ENCODE measurements around the gene KIFC1.
"Not testable (repeated sequence)": the region's sequence is repeated elsewhere in the genome, so short reads cannot be mapped to it uniquely, and the experiment has no call there.

KIFC1 gene

DNA sequence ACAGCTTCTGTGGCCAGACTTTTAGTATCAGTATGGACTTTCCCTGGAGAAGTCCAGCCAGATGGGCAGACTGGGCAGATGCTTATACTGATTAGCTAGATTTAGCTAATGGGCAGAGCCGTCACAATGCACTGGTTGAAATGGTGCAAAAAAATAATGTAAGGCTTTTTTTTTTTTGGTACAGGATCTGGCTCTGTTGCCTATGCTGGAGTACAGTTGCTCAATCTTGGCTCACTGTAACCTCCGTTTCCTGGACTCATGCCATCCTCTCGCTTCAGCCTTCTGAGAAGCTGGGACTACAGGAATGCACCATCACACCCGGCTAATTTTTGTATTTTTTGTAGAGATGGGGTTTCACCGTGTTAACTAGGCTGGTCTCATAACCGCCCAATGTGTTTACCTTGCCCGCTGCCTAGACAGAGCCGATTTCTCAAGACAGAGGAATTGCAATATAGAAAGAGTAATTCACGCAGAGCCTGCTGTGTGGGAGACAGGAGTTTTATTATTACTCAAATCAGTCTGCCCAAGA, 16.4 kb upstream of the KIFC1 start:
- DNase-seq: no peak

- DNase-seq: no peak
These were observed 14.5 kb upstream of the KIFC1 start for GRCh38 chr6:33377171-33377570.

DNA sequence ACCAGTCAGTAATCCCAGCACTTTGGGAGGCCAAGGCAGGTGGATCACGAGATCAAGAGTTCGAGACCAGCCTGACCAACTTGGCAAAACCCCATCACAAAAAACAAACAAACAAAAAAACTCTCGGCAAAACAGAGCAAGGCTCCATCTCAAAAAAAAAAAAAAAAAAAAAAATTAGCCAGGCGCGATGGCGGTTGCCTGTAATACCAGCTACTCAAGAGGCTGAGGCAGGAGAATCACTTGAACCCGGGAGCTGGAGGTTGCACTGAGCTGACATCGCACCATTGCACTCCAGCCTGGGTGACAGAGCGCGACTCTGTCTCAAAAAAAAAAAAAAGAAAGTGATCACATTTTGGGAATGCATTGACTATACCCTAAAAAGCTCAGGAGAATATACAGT, 12.4 kb upstream of the KIFC1 start:
- DNase-seq: not testable (repeated sequence)

DNA sequence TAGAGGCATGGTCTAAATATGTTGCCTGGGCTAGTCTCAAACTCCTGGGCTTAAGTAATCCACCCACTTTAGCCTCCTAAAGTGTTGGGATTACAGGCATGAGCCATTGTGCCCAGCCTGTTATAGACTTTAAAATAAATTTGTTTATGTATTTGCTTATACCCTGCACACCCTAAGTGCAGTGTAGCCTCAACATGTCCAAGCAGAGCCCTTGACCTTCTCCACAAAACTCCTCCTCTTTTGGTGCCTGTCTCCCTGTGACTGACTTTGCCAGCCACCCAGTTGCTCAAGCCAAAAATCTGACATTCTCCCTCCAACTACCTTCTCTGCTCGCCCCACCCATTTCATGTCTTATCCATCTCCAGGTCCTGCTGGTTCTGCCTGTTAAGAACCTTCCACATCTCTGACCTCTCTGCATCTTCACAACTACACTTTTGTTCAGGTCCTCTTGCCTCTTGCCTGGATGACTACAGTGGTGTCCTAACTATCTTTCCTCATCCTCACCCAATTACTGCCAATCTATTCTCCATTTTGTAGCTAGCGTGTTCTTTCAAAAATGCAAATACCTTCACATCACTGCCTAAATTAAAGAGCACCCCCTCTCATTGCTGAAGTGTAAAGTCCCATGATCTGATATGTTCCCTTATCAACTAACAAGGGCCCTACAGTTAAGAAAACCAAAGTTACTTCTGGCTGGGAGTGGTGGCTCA, 11.2 kb upstream of the KIFC1 start:
- no peak for DNase-seq

GRCh38 chr6:33383427-33384185, 8.0 kb upstream of the KIFC1 start:
- no peak for DNase-seq

- no peak for DNase-seq
These were observed 7.0 kb upstream of the KIFC1 start for GRCh38 chr6:33384581-33385020.

- DNase-seq: no peak
These were observed 1.4 kb upstream of the KIFC1 start for GRCh38 chr6:33390173-33390572.

DNA sequence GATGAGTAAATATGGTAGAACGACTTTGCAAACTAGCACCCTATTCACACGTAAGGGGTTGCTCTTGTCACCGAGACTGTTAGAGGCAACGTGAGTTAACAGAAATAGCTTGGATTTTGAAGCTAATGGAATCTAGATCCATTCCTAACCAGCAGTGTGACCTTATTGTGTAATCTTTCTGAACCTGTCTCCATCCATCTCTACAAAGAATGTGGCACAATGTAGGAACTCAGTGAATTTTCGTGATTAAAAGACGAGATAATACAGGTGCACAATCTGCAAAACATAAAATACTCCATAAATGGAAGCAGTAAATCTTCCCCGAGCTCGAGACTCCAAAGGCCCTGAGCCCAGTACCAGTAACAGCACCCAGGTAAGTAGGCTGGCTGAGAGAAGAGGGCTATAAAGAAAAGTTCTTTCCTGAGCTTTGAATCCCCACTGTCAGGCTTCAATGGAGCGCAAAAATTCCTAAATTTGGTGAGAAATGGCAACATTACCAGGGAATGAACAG, 801 bp upstream of the KIFC1 start:
- DNase-seq: no peak

GRCh38 chr6:33391922-33392594, 435 bp downstream of the KIFC1 start:
- DNase-seq: peak in 2 of 6 experiments; percentile 43 to 44

DNA sequence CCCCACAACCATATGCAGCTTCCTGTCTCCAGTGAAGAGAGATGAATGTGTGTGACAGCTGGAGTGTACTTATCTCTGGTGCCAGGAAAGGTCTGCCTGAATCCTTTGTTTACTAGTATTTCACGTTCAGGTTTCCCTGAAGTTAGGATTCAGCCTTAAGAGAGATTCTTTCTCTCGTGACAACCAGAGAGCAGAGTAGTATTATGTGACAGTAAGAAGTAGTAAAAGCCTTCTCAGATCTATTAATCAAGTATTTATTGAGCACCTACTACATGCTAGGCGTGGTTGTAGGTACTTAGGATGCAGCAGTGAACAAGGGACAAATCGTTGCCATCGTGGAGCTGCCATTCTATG, 949 bp downstream of the KIFC1 start:
- DNase-seq: no peak

GRCh38 chr6:33392979-33393378, 1.4 kb downstream of the KIFC1 start:
- DNase-seq: no peak

GRCh38 chr6:33397541-33397940, 5.9 kb downstream of the KIFC1 start:
- no peak for DNase-seq

DNA sequence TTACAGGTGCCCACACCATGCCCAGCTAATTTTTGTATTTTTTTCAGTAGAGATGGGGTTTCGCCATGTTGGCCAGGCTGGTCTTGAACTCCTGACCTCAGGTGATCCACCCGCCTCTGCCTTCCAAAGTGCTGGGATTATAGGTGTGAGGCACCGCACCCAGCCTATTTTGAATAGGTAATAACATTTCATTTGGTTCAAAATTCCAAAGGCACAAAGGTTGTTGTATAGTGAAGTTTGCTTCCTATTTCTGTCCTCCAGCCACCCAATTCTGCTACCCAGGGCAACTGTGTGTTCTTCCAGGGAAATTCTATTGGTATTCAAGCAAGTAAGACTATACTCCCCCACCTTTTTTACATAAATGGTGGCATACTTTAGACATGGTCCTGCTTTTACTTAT, 7.0 kb downstream of the KIFC1 start:
- not testable (repeated sequence) for DNase-seq

DNA sequence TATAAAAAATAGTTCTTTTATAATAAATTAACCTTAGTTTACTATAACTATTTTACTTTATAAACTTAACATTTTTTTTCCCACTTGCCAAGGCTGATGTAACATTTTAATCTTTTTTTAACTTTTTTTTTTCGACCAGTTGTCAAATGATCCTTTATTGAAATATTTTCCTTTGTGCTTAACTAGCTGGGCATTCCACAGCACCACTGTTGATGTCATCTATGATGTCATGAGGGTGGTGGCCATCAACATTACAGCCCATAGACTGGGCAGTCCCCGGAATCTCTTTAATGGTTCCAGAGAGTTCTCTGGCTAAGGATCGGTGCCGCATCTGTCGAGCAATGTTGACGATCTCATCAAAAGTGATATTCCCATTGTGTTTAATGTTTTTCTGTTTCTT, 8.3 kb downstream of the KIFC1 start:
- not testable (repeated sequence) for DNase-seq

DNA sequence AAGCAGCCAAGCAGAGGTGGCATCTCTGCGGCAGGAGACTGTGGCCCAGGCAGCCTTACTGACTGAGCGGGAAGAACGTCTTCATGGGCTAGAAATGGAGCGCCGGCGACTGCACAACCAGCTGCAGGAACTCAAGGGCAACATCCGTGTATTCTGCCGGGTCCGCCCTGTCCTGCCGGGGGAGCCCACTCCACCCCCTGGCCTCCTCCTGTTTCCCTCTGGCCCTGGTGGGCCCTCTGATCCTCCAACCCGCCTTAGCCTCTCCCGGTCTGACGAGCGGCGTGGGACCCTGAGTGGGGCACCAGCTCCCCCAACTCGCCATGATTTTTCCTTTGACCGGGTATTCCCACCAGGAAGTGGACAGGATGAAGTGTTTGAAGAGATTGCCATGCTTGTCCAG, 13.3 kb downstream of the KIFC1 start:
- DNase-seq: no peak

- DNase-seq: no peak
These were observed 13.8 kb downstream of the KIFC1 start for GRCh38 chr6:33405386-33405940.

- no peak for DNase-seq
These were observed 14.5 kb downstream of the KIFC1 start for GRCh38 chr6:33406126-33406525.

DNA sequence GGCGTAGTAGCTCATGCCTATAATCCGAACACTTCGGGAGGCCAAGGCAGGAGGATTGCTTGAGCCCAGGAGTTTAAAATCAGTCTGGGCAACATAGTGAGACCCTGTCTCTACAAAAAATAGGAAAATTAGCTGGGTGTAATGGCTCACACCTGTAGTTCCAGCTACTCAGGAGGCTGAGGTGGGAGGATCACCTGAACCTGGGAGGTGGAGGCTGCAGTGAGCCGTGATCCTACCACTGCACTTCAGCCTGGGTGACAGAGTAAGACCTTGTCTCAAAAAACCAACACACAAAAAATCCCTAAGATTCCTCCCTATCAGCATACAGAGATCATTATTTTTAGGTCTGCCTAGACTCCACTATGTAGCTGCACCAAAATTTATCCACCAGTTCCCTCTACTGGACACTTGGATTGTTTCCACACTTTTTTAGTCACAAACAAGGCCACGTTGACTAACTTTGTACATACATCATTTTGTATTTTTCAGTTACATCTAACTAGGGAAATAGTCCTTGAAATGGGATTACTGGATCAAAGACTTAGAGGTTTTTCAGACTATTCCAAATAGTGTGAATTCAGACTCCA, 15.6 kb downstream of the KIFC1 start:
- no peak for DNase-seq

GRCh38 chr6:33410050-33410710, 18.6 kb downstream of the KIFC1 start:
- DNase-seq: peak; percentile 96 to 100 (median 98)

- peak in 2 of 6 experiments; percentile 69 to 96 for DNase-seq
These were observed 19.3 kb downstream of the KIFC1 start, which contains the start of gene PHF1 for GRCh38 chr6:33410711-33411631. PHF1 (plus strand) TSS chr6:33411014; CDS start chr6:33412264, 1,250 bp downstream.

DNA sequence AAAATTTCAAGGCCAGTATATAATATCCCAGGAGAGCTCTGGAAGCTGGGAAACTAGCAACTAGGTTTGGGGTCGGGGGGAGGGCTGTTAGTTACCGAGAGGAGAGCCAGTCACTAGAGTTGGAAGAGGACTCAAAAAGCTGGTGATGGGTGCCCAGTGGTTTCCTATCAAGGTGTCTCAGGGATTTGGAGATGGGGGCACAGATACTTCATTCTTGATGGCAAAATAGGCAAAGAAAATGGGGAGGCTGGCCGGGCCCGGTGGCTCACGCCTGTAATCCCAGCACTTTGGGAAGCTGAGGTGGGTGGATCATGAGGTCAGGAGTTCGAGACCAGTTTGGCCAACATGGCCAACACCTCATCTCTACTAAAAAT, 20.0 kb downstream of the KIFC1 start:
- peak in 1 of 6 experiments; percentile 39 for DNase-seq

Measured in stimulated activated naive CD4-positive, alpha-beta T cell (primary cell).